Testis (tissue), 2 donors: ENCODE results near the gene KLK10.

Source experiments
- POLR2A ChIP-seq: fragments of 450-650 bp; IDR thresholded peaks from one replicate; pipeline ENCODE4 v1.6.1; 2017; ENCODE audit warnings: antibody characterized with exemption, mild to moderate bottlenecking, moderate library complexity
- TF ChIP-seq, protein P1 (sequence below), 3 experiments: fragments of 450-650 bp in 2 of 3; fragments of 200-600 bp in 1 of 3; sonication (generic) in 1 of 3; IDR thresholded peaks; one replicate each; pipeline ENCODE4 v1.5.1; 2016 to 2019; ENCODE audit warnings: antibody characterized with exemption in 3 of 3, mild to moderate bottlenecking in 2 of 3, moderate library complexity in 1 of 3

DNA sequence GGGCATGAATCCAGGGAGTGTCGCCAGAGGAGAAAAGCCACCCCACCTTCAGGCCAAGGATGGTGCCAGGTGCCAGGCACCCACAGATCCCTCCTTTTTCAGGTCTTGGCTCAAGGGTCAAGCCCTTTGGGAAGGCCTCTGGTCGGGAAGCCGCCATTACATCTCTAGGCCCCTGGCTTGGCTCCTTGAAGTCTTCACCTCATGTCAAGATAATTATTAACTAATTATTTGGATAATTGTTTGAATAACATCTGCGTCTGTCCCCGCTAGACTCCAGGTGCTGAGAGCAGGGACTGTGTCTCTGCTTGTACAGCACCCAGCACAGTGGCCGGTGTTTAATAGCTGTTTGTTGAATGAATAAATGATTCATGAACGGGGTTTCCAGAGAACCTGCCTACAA, 44.2 kb upstream of the KLK10 start:
- TF ChIP-seq, protein P1, sequence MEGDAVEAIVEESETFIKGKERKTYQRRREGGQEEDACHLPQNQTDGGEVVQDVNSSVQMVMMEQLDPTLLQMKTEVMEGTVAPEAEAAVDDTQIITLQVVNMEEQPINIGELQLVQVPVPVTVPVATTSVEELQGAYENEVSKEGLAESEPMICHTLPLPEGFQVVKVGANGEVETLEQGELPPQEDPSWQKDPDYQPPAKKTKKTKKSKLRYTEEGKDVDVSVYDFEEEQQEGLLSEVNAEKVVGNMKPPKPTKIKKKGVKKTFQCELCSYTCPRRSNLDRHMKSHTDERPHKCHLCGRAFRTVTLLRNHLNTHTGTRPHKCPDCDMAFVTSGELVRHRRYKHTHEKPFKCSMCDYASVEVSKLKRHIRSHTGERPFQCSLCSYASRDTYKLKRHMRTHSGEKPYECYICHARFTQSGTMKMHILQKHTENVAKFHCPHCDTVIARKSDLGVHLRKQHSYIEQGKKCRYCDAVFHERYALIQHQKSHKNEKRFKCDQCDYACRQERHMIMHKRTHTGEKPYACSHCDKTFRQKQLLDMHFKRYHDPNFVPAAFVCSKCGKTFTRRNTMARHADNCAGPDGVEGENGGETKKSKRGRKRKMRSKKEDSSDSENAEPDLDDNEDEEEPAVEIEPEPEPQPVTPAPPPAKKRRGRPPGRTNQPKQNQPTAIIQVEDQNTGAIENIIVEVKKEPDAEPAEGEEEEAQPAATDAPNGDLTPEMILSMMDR (IDR thresholded peaks at IDR 0.05): no peak
- no peak for TF ChIP-seq POLR2A
